ENCODE results near the gene KCNJ10. TPM values are rescaled to one million over a fixed set of nuclear protein-coding genes. Genes with fewer than 3 reads are reported as not detected.
"Not testable (repeated sequence)": the region's sequence is repeated elsewhere in the genome, so short reads cannot be mapped to it uniquely, and the experiment has no call there.

KCNJ10 gene
- total RNA-seq, 8 experiments from 2014 or later, result 0.18 to 3.9 (median 0.50) TPM

DNA sequence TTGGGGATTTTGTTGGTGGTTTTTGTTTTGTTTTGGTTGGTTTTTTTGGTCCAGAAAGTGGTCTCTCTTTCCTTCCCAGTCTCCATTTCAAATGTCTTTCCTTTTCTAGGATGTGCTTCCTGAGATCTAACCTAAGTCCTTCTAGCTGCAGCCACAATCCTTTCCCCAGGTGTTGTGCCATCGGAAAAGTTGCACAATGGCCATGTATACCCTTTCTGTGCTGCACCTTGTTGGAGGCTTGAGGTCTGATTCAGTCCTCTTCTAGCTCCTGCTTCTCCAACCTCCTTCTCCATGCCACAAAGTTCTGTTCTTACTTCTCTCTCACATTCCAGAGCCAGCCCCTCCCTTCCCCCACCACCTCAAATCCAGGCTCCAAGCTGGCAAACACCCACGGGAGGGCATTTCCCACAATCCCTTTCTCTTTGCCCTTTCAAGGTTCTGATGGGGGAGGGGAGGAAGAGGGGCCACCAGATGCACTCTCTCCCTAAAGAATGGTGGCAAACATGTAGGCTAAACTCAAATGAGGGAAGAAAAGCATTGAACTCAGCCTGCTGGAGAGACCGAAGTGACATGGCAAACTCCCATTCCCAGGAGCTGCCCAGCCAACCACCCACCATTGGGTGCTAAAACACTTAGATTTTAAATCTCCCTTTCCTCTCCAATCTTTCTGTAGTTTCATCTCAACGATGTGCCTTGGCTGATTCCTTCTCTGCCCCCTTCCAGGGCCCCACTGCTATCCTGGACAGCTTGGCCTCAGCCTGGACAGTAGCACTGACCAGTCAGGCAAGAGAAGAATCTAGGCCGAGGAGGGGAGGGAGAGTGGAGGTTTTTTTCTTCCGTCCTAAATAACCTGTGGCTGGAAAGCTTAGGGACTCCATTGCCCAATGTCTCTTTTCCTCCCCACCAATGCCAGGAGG, 2.9 kb downstream of the KCNJ10 start:
- Histone ChIP-seq H3K27ac (no peak overlapping the region), H3K4me1 (replicated peaks in 1 of 2) (peaks cover 12 to 17% of the 10 kb centered on the region in 2 donors), H3K4me3 (no peak overlapping the region)
- in situ Hi-C loops (cut with MboI; ENCODE audit: low pct_unique_long_range_greater_than_20kb in 2 of 9, low sequenced_read_pairs in 9 of 9, unreplicated experiment in 9 of 9), result no loop called here
- no peak for ATAC-seq (replicated peaks in 6 of 8)
- 0 to 100% (median 57%) methylated on average over 1 to 5 of the region's 6 CpGs; no CpG with 5 or more reads in 1 of the 10 experiments for WGBS, 10 experiments

DNA sequence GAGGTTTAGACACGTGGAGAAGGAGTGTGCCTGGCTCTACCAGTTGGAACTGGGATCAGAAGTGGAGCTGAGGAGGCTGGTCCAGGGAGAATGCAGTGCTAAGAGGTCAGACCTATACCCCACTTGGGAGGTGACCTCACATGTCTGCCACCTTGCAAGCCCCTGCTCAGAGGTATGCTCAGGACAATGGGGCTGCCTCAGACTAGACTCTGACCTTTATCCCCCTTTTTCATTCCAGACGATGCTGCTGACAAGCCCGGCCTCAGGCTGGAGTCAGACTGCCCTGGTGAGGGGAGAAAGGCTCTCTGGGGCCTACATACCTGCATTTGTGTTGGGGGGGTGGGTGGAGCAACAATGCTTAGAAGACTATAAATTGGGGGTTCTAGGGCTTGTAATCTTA, 5.2 kb downstream of the KCNJ10 start:
- H3K4me1 ChIP-seq (replicated peaks in 1 of 2), result peaks cover 19 to 27% of the 10 kb centered on the region in 2 donors
- H3K27ac ChIP-seq, result no peak overlapping the region
- in situ Hi-C loops (cut with MboI; ENCODE audit: low pct_unique_long_range_greater_than_20kb in 2 of 9, low sequenced_read_pairs in 9 of 9, unreplicated experiment in 9 of 9), result no loop called here
- WGBS, 10 experiments, result 0 to 60% (median 21%) methylated on average over 1 to 3 of the region's 3 CpGs; no CpG with 5 or more reads in 2 of the 10 experiments
- H3K4me3 ChIP-seq, result no peak overlapping the region
- ATAC-seq (replicated peaks in 6 of 8), result no peak

DNA sequence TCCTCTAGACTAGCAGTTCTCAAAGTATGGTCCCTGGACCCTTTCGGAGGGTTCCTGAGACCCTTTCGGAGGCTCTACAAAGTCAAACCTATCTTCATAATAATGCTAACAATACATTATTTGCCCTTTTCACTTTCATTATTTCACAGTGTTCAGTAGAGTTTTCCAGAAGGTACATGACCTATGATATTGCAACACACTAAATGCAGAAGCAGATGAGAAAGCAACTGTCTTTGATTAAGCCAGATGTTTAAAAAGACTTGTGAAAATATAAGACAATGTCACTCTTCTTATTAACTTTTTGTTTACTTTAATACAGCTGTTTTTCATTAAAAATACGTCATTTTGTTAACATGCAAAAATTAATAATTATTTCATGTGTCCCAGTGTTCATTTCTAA, 5.8 kb downstream of the KCNJ10 start:
- WGBS, 10 experiments, result 0 to 100% (median 78%) methylated on average over 1 to 3 of the region's 3 CpGs
- H3K4me3 ChIP-seq, result no peak overlapping the region
- no peak overlapping the region for H3K27ac ChIP-seq
- in situ Hi-C loops (cut with MboI; ENCODE audit: low pct_unique_long_range_greater_than_20kb in 2 of 9, low sequenced_read_pairs in 9 of 9, unreplicated experiment in 9 of 9), result no loop called here
- H3K4me1 ChIP-seq (replicated peaks in 1 of 2), result peaks cover 19 to 27% of the 10 kb centered on the region in 2 donors
- ATAC-seq (replicated peaks in 6 of 8), result no peak

DNA sequence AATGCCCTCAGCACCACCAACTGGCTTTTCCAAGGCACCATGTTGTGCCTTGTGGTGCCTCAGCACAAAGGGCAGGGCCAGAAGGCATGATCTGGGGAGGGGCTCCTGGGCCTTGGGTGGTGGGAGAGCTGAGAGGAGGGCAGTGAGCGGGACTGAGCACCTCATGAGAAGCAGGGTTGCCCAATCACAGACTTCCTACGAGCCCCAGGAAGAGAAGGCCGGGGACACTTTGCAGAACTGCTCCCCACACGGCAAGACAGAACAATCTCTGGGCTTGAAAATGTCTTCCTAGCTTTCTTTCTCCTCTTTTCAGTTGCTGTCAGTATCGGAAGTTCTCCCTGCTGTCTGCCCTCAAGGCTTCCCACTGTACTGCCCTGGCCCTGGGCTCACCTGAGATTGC, 6.8 kb downstream of the KCNJ10 start:
- no peak for ATAC-seq (replicated peaks in 6 of 8)
- Histone ChIP-seq H3K4me3 (no peak overlapping the region), H3K27ac (no peak overlapping the region), H3K4me1 (replicated peaks in 1 of 2) (peaks cover 19 to 27% of the 10 kb centered on the region in 2 donors)
- WGBS, 10 experiments, result 80 to 100% (median 93%) methylated on average over 2 to 5 of the region's 5 CpGs; no CpG with 5 or more reads in 5 of the 10 experiments
- in situ Hi-C loops (cut with MboI; ENCODE audit: low pct_unique_long_range_greater_than_20kb in 2 of 9, low sequenced_read_pairs in 9 of 9, unreplicated experiment in 9 of 9), result no loop called here

DNA sequence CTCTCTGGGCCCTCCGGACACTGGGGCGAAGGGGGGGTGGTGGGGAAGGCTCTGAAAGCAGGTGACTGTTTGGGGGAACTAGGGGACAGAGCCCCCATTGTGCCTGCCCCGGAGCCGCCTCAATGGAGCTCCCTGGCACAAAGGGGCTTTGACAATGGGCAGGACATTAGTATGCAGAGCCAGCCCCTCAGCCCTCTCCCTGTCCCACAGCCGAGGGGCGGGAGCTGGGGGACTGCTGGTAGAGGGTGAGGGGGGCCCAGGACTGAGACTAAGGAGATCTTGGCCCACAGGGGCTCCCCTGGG, 7.8 kb downstream of the KCNJ10 start:
- peak in 5 of 8 experiments; percentile 83 to 91 (median 89) for ATAC-seq (replicated peaks in 6 of 8)
- no peak overlapping the region for H3K4me3 ChIP-seq
- no peak overlapping the region for H3K27ac ChIP-seq
- peaks cover 16 to 23% of the 10 kb centered on the region in 2 donors for H3K4me1 ChIP-seq (replicated peaks in 1 of 2)
- no CpG with 5 or more reads among the region's 6 CpGs for WGBS, 10 experiments
- in situ Hi-C loops (cut with MboI; ENCODE audit: low pct_unique_long_range_greater_than_20kb in 2 of 9, low sequenced_read_pairs in 9 of 9, unreplicated experiment in 9 of 9), result no loop called here

DNA sequence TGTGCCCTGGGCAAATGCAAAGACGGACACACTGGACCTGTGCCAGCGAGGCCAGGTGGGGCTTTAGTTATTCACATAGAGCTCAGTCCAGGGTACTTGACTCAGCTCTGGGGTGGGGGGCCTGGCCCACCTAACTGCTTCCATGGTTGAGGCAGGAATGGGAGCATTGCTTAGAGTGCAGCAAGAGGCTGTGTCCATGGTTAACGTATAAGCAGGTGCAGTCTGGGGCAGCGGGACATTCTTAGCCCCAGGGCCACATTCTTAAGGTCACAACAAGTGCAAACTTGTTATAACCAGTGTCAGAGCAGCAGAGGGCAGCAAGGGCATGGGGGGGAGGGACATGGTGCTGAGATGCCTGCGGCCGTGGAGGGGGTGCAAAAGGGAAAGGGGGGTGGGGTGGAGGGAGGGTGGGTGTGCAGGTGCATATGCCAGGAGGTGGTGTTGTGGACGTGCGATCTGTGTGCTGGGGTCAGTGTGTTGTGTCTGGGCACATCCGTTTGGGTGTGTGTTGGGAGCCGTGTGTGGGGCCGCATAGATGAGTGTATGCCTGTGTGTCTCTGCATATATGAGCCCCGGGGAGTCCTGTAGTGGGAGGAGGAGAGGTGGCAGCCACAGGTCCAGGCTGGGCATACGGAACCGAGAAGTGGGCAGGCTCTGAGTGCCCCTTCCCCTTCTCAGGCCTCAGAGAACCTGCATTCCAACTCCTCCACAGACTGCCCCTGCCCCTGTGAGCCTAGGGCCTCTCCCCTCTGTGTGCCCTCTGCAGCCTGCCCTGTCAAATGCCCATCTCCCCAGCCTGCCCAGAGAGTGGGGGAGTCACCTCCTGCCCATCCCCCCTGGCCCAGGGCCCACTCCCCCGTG, 8.4 kb downstream of the KCNJ10 start:
- WGBS, 10 experiments, result 0 to 82% (median 67%) methylated on average over 1 to 4 of the region's 15 CpGs; no CpG with 5 or more reads in 5 of the 10 experiments
- no peak overlapping the region for H3K4me3 ChIP-seq
- in situ Hi-C loops (cut with MboI; ENCODE audit: low pct_unique_long_range_greater_than_20kb in 2 of 9, low sequenced_read_pairs in 9 of 9, unreplicated experiment in 9 of 9), result no loop called here
- ATAC-seq (replicated peaks in 6 of 8), result peak; percentile 68 to 78 (median 70)
- peak overlapping the region in 1 of 2 donors; percentile 10 for H3K27ac ChIP-seq
- H3K4me1 ChIP-seq (replicated peaks in 1 of 2), result peaks cover 14 to 20% of the 10 kb centered on the region in 2 donors

DNA sequence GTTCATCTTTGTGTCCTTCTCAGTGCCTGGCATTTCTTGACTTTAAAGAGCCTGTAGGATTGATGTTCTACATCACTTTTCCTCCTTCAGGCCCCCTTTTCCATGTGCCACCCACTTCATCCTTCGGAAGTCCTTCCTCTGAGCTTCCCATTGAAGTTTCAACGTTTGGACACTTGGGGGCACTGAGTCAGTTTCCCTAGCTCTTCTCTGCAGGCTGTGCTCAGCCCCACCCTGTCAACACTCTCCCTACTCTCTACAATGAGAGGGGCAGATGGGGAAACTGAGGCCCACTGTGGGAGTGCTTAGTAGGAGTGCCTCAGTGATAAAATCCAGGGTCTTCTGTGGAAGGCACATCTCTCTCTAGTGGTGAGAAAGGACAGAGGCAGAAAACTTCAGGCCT, 11.9 kb downstream of the KCNJ10 start:
- H3K4me3 ChIP-seq, result no peak overlapping the region
- WGBS, 10 experiments, result 36 to 63% (median 50%) methylated on average over 1 to 2 of the region's 2 CpGs; no CpG with 5 or more reads in 5 of the 10 experiments
- peak in 2 of 8 experiments; percentile 28 to 53 for ATAC-seq (replicated peaks in 6 of 8)
- H3K27ac ChIP-seq, result no peak overlapping the region
- in situ Hi-C loops (cut with MboI; ENCODE audit: low pct_unique_long_range_greater_than_20kb in 2 of 9, low sequenced_read_pairs in 9 of 9, unreplicated experiment in 9 of 9), result no loop called here
- peaks cover 20 to 35% of the 10 kb centered on the region in 2 donors for H3K4me1 ChIP-seq (replicated peaks in 1 of 2)

DNA sequence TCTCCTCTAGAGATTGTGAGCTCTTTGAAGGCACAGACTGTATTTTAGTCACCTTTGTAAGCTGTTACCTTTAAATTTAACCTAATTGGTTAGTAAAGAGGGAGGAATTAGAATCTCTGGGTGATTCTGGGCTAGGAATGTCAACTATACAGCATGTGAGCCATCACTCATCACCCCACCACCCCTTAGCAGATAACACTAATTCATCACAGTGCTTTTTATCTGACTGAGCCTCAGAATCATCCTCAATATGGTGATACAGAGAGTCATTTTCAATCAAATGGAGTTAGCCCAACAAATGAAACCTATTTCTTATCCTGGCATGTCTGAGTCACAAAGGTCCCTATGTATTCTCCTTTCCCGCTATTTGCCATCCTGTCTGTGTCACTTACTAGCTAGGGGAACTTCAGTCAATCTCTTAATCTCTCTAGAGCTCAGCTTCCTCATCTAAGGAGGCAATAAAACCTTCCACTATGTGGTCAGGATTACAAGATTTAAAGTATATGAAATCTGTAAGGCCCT, 13.3 kb downstream of the KCNJ10 start:
- WGBS, 10 experiments, result 83 to 100% (median 95%) methylated on average over 1 of the region's 1 CpG; no CpG with 5 or more reads in 4 of the 10 experiments
- in situ Hi-C loops (cut with MboI; ENCODE audit: low pct_unique_long_range_greater_than_20kb in 2 of 9, low sequenced_read_pairs in 9 of 9, unreplicated experiment in 9 of 9), result no loop called here
- peaks cover 16 to 22% of the 10 kb centered on the region in 2 donors for H3K4me1 ChIP-seq (replicated peaks in 1 of 2)

DNA sequence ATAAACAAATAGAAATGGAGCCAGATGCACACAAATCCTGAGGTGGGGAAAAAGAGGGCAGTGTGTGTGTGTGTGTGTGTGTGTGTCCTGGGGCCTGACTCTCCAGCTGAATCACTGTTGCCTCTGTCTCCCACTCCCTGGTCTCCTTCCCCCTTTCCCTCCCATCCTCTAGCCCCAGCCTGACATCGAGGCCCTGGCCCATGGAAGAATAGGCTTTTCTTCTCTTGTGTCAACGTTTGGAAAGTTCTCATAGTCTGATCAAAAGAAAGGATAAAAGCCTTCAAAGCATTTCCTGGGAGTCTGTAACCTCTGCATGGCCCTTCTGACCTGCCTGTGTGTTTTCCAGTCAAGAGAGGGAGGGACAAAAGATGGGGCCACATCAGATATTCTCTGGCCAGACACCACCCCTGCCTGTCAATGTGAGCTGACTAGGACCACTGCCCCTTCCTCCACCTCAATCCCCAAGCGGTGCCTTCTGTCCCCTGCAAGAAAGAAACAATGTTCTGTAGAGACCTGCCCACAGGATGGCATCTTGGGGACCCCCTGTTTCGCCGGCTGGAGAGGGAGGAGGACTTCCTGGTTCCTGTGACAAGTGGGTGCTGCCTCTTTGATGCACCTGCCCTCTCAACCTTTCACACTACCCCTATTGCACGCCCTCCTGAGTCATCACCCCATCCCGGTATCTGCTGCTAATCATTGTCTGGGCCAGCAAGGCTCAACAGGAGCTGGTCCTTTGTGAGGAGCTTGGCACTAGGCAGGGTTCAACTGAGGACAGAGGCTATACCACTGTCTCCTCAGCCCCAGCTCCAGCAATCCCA, 16.2 kb downstream of the KCNJ10 start:
- 0 to 48% (median 31%) methylated on average over 1 to 7 of the region's 7 CpGs; no CpG with 5 or more reads in 1 of the 10 experiments for WGBS, 10 experiments
- H3K4me1 ChIP-seq (replicated peaks in 1 of 2), result peaks cover 12 to 22% of the 10 kb centered on the region in 2 donors
- H3K4me3 ChIP-seq, result no peak overlapping the region
- no peak for ATAC-seq (replicated peaks in 6 of 8)
- in situ Hi-C loops (cut with MboI; ENCODE audit: low pct_unique_long_range_greater_than_20kb in 2 of 9, low sequenced_read_pairs in 9 of 9, unreplicated experiment in 9 of 9), result no loop called here
- H3K27ac ChIP-seq, result no peak overlapping the region

More for the DNA sequence above, 13.3 kb downstream of the KCNJ10 start:
- ATAC-seq (replicated peaks in 6 of 8), result no peak
- H3K27ac ChIP-seq, result no peak overlapping the region
- H3K4me3 ChIP-seq, result no peak overlapping the region

DNA sequence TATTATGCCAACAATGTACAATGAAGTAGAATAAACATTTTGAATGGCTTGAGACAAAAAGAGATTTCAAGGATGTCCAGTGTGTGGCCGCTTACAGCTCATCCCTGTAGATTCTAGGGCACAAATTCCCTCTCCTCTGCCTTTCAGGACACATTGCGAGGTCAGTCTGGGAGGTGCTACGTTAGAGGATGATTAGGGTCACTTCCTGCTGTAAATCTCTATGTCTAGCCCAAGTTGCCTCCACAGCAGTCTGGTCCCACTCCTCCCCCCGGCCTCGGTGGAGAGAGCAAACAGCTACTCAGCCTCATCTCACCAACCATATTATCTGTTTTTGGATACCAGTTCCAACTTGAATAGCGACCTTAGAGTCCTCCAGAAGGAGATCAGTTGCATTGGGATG, 17.0 kb downstream of the KCNJ10 start:
- Histone ChIP-seq H3K4me1 (replicated peaks in 1 of 2) (peaks cover 18 to 29% of the 10 kb centered on the region in 2 donors), H3K4me3 (no peak overlapping the region), H3K27ac (no peak overlapping the region)
- 20 to 76% (median 40%) methylated on average over 2 to 6 of the region's 6 CpGs for WGBS, 10 experiments
- in situ Hi-C loops (cut with MboI; ENCODE audit: low pct_unique_long_range_greater_than_20kb in 2 of 9, low sequenced_read_pairs in 9 of 9, unreplicated experiment in 9 of 9), result no loop called here
- peak in 1 of 8 experiments; percentile 52 for ATAC-seq (replicated peaks in 6 of 8)

DNA sequence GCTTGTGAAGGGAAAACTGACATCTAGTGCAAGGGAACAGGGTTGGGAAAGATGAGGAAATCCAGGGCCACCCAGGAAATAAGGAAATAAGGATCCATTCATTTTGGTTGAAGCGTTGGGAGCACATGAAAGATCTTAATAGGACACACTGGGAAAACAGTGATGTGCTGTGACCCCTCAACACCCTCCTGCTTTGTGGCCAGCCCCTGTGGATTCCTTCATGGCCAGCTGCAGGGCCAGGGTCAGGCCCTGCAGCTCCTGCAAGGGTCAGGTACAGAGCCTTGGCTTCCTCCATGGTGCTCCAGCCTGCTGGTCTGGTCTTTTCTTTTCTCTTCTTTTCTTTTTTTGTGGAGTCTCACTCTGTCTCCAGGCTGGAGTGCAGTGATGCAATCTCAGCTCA, 19.3 kb downstream of the KCNJ10 start:
- WGBS, 10 experiments, result 0 to 92% (median 80%) methylated on average over 1 of the region's 1 CpG; no CpG with 5 or more reads in 3 of the 10 experiments
- no peak overlapping the region for H3K4me3 ChIP-seq
- peaks cover 18 to 43% of the 10 kb centered on the region in 2 donors for H3K4me1 ChIP-seq (replicated peaks in 1 of 2)
- in situ Hi-C loops (cut with MboI; ENCODE audit: low pct_unique_long_range_greater_than_20kb in 2 of 9, low sequenced_read_pairs in 9 of 9, unreplicated experiment in 9 of 9), result no loop called here
- H3K27ac ChIP-seq, result no peak overlapping the region
- ATAC-seq (replicated peaks in 6 of 8), result no peak

DNA sequence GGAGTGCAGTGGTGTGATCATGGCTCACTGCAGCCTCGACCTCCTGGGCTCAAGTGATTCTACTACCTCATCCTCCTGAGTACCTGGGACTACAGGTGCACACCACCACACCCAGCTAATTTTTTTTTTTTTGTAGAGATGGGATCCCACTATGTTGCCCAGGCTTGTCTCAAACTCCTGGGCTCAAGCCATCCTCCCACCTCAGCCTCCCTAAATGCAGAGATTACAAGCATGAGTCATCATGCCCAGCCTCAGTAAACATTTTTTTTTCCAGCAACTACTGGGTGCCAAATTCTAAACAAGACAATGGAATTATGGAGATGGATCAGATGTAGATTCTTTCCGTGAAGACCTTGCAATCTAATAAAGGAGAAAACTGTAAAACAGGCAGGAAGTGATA, 19.8 kb downstream of the KCNJ10 start:
- in situ Hi-C loops (cut with MboI; ENCODE audit: low pct_unique_long_range_greater_than_20kb in 2 of 9, low sequenced_read_pairs in 9 of 9, unreplicated experiment in 9 of 9); ATAC-seq (replicated peaks in 6 of 8); H3K4me3 ChIP-seq; H3K27ac ChIP-seq: not testable (repeated sequence)
- peaks cover 18 to 43% of the 10 kb centered on the region in 2 donors for H3K4me1 ChIP-seq (replicated peaks in 1 of 2)
- 0 to 91% (median 80%) methylated on average over 1 to 2 of the region's 2 CpGs; no CpG with 5 or more reads in 3 of the 10 experiments for WGBS, 10 experiments
